HG02943 (cell line): ENCODE data around the gene ATIC.

Experiments used
- ATAC-seq: cut with Tn5 transposase; IDR thresholded peaks from one replicate; pipeline ENCODE4 v1.9.1; 2021; ENCODE audit warnings: mild to moderate bottlenecking, low read depth, moderate library complexity; ENCODE audit not compliant: unreplicated experiment

The ATIC gene

GRCh38 chr2:215313255-215313613 is 1.4 kb downstream of the ATIC start:
- no peak for ATAC-seq

GRCh38 chr2:215314896-215315295 is 3.0 kb downstream of the ATIC start:
- no peak for ATAC-seq

GRCh38 chr2:215315301-215315700 is 3.4 kb downstream of the ATIC start:
- no peak for ATAC-seq

- no peak for ATAC-seq
Measured at GRCh38 chr2:215316336-215316735, 4.5 kb downstream of the ATIC start.

- no peak for ATAC-seq
Measured at GRCh38 chr2:215319500-215319899, 7.6 kb downstream of the ATIC start.

GRCh38 chr2:215320102-215320501 is 8.2 kb downstream of the ATIC start:
- no peak for ATAC-seq

- no peak for ATAC-seq
Measured at GRCh38 chr2:215320679-215321078, 8.8 kb downstream of the ATIC start.

GRCh38 chr2:215324811-215325210 is 13.0 kb downstream of the ATIC start:
- ATAC-seq = no peak

- no peak for ATAC-seq
Measured at GRCh38 chr2:215328066-215328465, 16.2 kb downstream of the ATIC start.

- no peak for ATAC-seq
Measured at GRCh38 chr2:215332872-215333595, 21.2 kb downstream of the ATIC start.

- no peak for ATAC-seq
Measured at GRCh38 chr2:215338883-215339679, 27.2 kb downstream of the ATIC start.

- ATAC-seq = no peak
Measured at GRCh38 chr2:215347878-215348277, 36.0 kb downstream of the ATIC start.

- no peak for ATAC-seq
Measured at GRCh38 chr2:215352602-215353001, 40.7 kb downstream of the ATIC start.

GRCh38 chr2:215354771-215355695 is 43.2 kb downstream of the ATIC start:
- ATAC-seq = no peak

- no peak for ATAC-seq
Measured at GRCh38 chr2:215355801-215356200, 43.9 kb downstream of the ATIC start.

GRCh38 chr2:215356334-215356947 is 44.6 kb downstream of the ATIC start:
- no peak for ATAC-seq

GRCh38 chr2:215356948-215357461 is 45.1 kb downstream of the ATIC start:
- no peak for ATAC-seq

- ATAC-seq = no peak
Measured at GRCh38 chr2:215357660-215358059, 45.8 kb downstream of the ATIC start.

GRCh38 chr2:215358312-215358845 is 46.5 kb downstream of the ATIC start:
- ATAC-seq = no peak
